GM19463 (cell line): ENCODE results near the gene RASD1.

Experiments used
- ATAC-seq: cut with Tn5 transposase; IDR thresholded peaks from one replicate; pipeline ENCODE4 v1.9.1; 2021; ENCODE audit warnings: mild to moderate bottlenecking, moderate library complexity; ENCODE audit not compliant: unreplicated experiment

The RASD1 gene

GRCh38 chr17:17496189-17497064 lies at the start of gene RASD1:
TSS of gene RASD1 (minus strand) at chr17:17496395. CDS start at chr17:17496181, 214 bp downstream.
- peak; percentile 87 for ATAC-seq

- no peak for ATAC-seq
Measured at GRCh38 chr17:17545984-17546383, 49.8 kb upstream of the RASD1 start.

GRCh38 chr17:17545031-17545820 lies 49.0 kb upstream of the RASD1 start:
- no peak for ATAC-seq

- ATAC-seq = no peak
Measured at GRCh38 chr17:17542906-17543635, 46.9 kb upstream of the RASD1 start.

- ATAC-seq = no peak
Measured at GRCh38 chr17:17541640-17542001, 45.4 kb upstream of the RASD1 start.

GRCh38 chr17:17540935-17541639 lies 44.9 kb upstream of the RASD1 start:
- no peak for ATAC-seq

- no peak for ATAC-seq
Measured at GRCh38 chr17:17540278-17540906, 44.2 kb upstream of the RASD1 start.

GRCh38 chr17:17539591-17539990 lies 43.4 kb upstream of the RASD1 start:
- ATAC-seq = no peak

GRCh38 chr17:17538417-17539391 lies 42.5 kb upstream of the RASD1 start:
- no peak for ATAC-seq

GRCh38 chr17:17537311-17538099 lies 41.3 kb upstream of the RASD1 start:
- no peak for ATAC-seq

GRCh38 chr17:17536702-17537101 lies 40.5 kb upstream of the RASD1 start:
- ATAC-seq = no peak

- no peak for ATAC-seq
Measured at GRCh38 chr17:17535957-17536356, 39.8 kb upstream of the RASD1 start.

- no peak for ATAC-seq
Measured at GRCh38 chr17:17533901-17534441, 37.8 kb upstream of the RASD1 start.

GRCh38 chr17:17532991-17533390 lies 36.8 kb upstream of the RASD1 start:
- ATAC-seq = no peak

- ATAC-seq = no peak
Measured at GRCh38 chr17:17531156-17531555, 35.0 kb upstream of the RASD1 start.

- no peak for ATAC-seq
Measured at GRCh38 chr17:17528696-17529652, 32.8 kb upstream of the RASD1 start.

GRCh38 chr17:17527956-17528500 lies 31.8 kb upstream of the RASD1 start:
- ATAC-seq = no peak
